Measurements from ENCODE around the gene SPACA7. TPM values are rescaled to one million over a fixed set of nuclear protein-coding genes. Genes with fewer than 3 reads are reported as not detected.

Gene SPACA7
- total and polyA plus RNA-seq, 10 of the 15 experiments (the other 5 are each of a cell fraction or from before 2014, with no cell fraction given): not detected

DNA sequence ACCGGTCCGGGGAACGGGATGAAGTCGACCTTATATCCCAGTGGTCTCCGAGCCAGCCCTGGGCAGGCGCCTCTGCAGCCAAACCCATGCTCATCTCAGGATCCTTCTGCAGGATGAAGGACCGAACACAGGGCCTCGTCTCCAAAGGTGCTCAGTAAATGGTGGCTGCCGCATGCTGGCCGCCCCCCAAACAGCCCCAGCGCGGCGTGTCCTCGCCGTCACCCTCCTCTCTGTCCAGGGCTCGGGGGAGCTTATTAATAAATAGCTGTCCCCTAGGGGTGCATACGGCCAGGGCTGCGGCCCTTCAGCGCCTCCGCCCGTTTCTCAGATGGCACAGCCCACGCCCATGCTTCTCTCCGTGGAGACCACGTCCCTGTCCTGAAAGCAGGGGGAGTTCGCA, 32.6 kb upstream of the SPACA7 start:
- Histone ChIP-seq H3K9me3 (replicated peaks; ENCODE audit: control insufficient read depth, insufficient read depth, low read length) (no peaks in the 10 kb centered on the region), H3K36me3 (ENCODE audit: control insufficient read depth in 2 of 2, insufficient read depth in 2 of 2, low read length in 1 of 2) (no peaks in the 10 kb centered on the region), H3K4me1 (ENCODE audit: control insufficient read depth, insufficient read depth, low read length) (no peaks in the 10 kb centered on the region), H3K9ac (ENCODE audit: control insufficient read depth, insufficient read depth, low read length) (no peak overlapping the region), H3K4me3 (no peak overlapping the region), H3K27me3 (replicated peaks in 1 of 2; ENCODE audit: control insufficient read depth in 2 of 2, insufficient read depth in 2 of 2, low read length in 1 of 2) (0 out of 4 replicates have a peak, but pooled peaks cover 0 to 1% of the 10 kb centered on the region in 2 experiments), H4K20me1 (ENCODE audit: control insufficient read depth, insufficient read depth) (no peaks in the 10 kb centered on the region), H3K79me2 (ENCODE audit: control insufficient read depth, insufficient read depth, low read length) (no peaks in the 10 kb centered on the region), H3K4me2 (ENCODE audit: control insufficient read depth, insufficient read depth) (no peak overlapping the region), H3K27ac (ENCODE audit: control insufficient read depth, insufficient read depth) (no peak overlapping the region), H2AFZ (ENCODE audit: control insufficient read depth, low read depth, low read length) (no peak overlapping the region)
- ChIA-PET RAD21 (ENCODE audit: unreplicated experiment) (no interaction called here), POLR2A (no interaction called here), SMC1A (ENCODE audit: uncharacterized antibody, unreplicated experiment) (no interaction called here), CTCF (no interaction called here)
- no peak for FAIRE-seq
- no peak for ATAC-seq
- DNase-seq (ENCODE audit: low read depth, low spot score): no peak
- no peak for TF ChIP-seq ZNF384 (IDR thresholded peaks at IDR 0.05; ENCODE audit: borderline replicate concordance, low read depth, low read length)
- TF ChIP-seq, protein P1, sequence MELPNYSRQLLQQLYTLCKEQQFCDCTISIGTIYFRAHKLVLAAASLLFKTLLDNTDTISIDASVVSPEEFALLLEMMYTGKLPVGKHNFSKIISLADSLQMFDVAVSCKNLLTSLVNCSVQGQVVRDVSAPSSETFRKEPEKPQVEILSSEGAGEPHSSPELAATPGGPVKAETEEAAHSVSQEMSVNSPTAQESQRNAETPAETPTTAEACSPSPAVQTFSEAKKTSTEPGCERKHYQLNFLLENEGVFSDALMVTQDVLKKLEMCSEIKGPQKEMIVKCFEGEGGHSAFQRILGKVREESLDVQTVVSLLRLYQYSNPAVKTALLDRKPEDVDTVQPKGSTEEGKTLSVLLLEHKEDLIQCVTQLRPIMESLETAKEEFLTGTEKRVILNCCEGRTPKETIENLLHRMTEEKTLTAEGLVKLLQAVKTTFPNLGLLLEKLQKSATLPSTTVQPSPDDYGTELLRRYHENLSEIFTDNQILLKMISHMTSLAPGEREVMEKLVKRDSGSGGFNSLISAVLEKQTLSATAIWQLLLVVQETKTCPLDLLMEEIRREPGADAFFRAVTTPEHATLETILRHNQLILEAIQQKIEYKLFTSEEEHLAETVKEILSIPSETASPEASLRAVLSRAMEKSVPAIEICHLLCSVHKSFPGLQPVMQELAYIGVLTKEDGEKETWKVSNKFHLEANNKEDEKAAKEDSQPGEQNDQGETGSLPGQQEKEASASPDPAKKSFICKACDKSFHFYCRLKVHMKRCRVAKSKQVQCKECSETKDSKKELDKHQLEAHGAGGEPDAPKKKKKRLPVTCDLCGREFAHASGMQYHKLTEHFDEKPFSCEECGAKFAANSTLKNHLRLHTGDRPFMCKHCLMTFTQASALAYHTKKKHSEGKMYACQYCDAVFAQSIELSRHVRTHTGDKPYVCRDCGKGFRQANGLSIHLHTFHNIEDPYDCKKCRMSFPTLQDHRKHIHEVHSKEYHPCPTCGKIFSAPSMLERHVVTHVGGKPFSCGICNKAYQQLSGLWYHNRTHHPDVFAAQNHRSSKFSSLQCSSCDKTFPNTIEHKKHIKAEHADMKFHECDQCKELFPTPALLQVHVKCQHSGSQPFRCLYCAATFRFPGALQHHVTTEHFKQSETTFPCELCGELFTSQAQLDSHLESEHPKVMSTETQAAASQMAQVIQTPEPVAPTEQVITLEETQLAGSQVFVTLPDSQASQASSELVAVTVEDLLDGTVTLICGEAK (IDR thresholded peaks at IDR 0.05; ENCODE audit: borderline replicate concordance): no peak
- no peak for TF ChIP-seq RCOR1 (conservative IDR thresholded peaks at IDR 0.05; ENCODE audit: low read depth, low read length)
- no peak for TF ChIP-seq JUNB (IDR thresholded peaks at IDR 0.05)
- no peak for TF ChIP-seq CHD2 (IDR thresholded peaks at IDR 0.05; ENCODE audit: borderline replicate concordance, low read depth, low read length)
- TF ChIP-seq NFIC (IDR thresholded peaks at IDR 0.05; ENCODE audit: low read depth, low read length): no peak
- TF ChIP-seq GATAD2B (conservative IDR thresholded peaks at IDR 0.05; ENCODE audit: low read depth): no peak
- no peak for TF ChIP-seq NFXL1 (IDR thresholded peaks at IDR 0.05; ENCODE audit: borderline replicate concordance)
- TF ChIP-seq NBN (IDR thresholded peaks at IDR 0.05): no peak
- no peak for TF ChIP-seq CBFB (IDR thresholded peaks at IDR 0.05; ENCODE audit: low read depth)
- TF ChIP-seq SUPT20H (IDR thresholded peaks at IDR 0.05; ENCODE audit: borderline replicate concordance, control insufficient read depth, low read depth, low read length): no peak
- TF ChIP-seq MEF2A (IDR thresholded peaks at IDR 0.05; ENCODE audit: insufficient read depth, low read depth, low read length): no peak
- TF ChIP-seq, protein P2, sequence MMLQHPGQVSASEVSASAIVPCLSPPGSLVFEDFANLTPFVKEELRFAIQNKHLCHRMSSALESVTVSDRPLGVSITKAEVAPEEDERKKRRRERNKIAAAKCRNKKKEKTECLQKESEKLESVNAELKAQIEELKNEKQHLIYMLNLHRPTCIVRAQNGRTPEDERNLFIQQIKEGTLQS (IDR thresholded peaks at IDR 0.05; ENCODE audit: borderline replicate concordance, extremely low read depth, low read depth, low read length): no peak
- TF ChIP-seq BHLHE40 (IDR thresholded peaks at IDR 0.05; ENCODE audit: borderline replicate concordance in 1 of 2, low read depth in 2 of 2, low read length in 1 of 2): no peak
- no peak for TF ChIP-seq HDAC6 (IDR thresholded peaks at IDR 0.05; ENCODE audit: unreplicated experiment)
- no TSS peak for BruUV-seq (replicated peaks)
- 58% methylated on average over 20 of the region's 25 CpGs for WGBS (ENCODE audit: insufficient coverage, insufficient replicate concordance, low lambda C conversion rate, missing lambda C conversion rate)
- intact Hi-C loops (cut with micrococcal nuclease; ENCODE audit: unreplicated experiment): no loop called here
- in situ Hi-C loops (cut with MboI): no loop called here
